NCI-H2029 (cell line): ENCODE measurements around the gene TSG101.

Experiments
- DNase-seq: peaks from one replicate; lab custom pipeline; 2025; lab: John Stamatoyannopoulos, UW

The TSG101 gene, protein sequence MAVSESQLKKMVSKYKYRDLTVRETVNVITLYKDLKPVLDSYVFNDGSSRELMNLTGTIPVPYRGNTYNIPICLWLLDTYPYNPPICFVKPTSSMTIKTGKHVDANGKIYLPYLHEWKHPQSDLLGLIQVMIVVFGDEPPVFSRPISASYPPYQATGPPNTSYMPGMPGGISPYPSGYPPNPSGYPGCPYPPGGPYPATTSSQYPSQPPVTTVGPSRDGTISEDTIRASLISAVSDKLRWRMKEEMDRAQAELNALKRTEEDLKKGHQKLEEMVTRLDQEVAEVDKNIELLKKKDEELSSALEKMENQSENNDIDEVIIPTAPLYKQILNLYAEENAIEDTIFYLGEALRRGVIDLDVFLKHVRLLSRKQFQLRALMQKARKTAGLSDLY

DNA sequence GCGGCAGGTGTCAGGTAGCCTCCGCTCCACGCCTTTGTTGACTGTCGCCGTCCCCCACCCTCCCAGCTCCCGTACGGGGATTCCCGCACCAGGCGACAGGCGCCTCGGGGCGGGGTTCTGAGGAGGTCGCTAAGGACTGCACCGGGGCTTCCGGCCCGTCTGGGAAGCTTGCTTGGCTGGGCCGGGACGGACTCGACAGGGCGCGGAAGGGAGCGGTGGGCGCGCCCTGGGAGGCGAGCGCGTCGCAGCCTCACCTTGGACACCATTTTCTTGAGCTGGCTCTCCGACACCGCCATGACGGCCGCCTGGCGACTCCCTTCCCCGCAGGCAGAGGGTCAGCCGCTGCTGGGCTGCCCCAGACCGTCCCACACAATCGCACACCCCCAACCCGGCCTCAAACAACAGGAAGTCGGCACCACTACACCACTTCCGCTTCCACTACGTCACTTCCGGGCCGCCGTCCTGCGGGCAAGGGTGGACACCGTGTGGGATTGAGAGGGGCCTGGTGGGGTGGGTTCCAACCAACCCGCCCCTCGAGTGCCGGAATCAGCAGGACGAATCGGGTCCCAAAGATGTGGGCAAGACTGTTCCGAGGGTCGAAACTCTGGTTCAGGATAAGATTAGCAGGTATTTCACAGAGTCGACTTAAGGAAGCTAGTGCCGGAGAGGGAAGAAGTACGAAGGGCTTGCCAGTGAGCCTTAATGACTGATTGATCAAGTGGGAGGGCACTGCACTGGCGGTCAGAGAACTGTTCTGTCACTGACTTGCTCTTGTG is at the start of gene TSG101:
TSS of gene TSG101 (minus strand) at position 422 of the 776 bp plus-strand sequence. CDS start at position 296, 126 bp downstream.
- DNase-seq: peak; percentile 86

DNA sequence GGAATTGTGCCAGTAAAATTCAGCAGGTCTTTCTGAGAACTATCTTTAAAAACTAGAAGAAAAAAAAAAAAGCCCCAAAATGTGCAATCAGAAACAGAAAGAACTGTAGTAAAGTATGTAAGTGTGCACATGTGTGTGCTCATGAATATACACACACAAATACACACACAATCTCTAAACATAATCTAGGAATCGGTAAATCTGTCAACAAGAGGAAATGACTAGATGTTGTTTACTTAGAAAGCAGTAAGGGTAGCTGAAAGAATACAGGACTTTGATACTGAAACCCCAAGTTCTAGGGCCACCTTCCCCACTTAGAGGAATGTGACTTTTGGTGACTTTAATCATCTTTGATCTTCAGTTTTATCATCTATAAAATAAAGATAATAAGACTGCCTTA is 48.6 kb upstream of the TSG101 start:
- DNase-seq: no peak

DNA sequence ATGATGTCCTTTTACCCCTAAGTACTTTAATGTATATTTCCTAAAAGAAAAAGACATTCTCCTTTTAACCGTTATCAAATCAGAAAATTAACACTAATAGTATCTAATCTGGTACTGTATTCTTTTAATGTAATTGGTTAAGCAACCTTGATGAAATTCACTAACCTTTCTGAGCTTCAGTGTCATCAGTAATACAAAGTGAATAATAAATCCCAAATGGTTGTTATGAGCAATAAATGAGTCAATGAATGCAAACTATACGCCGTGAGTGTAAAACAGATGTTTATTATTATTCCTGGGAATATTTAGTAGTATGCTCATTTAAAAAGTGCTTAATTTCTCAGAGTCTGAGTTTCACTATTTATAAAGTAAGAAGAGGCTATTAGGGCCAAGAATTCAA is 40.3 kb upstream of the TSG101 start:
- no peak for DNase-seq

DNA sequence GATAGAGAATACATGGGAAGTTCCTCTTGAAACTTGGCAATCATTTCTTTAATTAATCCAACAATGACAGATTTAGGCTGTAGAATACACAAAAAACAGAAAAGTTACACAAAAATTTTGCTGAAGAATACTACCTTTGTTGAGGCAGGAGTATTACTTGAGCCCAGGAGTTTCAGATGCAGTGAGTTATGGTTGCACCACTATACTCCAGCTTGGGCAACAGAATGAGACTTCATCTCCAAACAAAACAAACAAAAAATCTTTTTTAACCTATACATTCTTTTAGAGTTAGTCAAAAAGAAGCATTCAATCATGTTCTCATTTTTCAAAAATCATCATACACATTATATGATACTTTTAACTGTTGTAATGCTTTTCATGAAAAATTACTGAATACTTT is 39.7 kb upstream of the TSG101 start:
- DNase-seq: no peak

DNA sequence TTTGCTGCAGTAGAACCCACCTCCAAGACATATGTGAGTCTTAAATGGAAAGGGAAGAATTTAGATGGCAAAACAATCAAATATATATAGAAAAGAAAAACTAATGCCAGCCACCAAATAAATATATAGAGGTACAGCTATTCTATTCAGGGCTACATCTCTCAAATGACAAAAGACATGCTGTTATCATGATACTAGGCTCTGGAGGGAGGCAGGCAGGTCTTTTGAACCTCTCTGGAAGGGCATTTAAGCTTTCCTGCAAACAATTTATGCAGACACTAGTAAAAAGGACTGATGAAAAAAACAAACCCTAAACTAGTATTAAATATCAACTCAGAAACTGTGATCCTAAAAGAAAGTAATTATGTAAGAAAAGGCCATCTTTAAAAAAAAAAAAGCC is 37.4 kb upstream of the TSG101 start:
- no peak for DNase-seq

DNA sequence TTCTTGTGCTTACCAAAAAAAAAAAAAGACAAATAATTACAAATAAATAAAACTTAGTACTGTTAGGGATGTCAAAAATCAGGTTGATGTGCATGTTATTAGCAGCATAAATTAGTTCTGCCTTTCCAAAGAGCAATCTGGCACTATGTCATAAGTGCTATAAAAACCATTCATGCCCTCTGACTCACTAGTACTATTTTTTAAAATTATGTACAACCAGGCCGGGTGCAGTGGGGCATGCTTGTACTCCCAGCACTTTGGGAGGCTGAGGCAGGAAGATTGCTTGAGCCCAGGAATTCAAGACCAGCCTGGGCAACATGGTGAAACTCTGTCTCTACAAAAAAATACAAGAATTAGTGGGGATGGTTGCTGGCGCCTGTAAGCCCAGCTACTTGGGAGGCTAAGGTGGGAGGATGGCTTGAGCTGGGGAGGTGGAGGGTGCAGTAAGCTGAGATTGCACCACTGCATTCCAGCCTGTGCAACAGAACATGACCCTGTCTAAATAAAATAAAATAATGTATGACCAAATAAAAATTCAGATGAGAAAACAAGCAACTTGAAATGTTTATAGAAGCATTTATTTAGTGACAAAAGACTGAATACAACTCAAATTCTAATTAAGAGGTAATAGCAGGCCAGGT is 36.5 kb upstream of the TSG101 start:
- DNase-seq: no peak

DNA sequence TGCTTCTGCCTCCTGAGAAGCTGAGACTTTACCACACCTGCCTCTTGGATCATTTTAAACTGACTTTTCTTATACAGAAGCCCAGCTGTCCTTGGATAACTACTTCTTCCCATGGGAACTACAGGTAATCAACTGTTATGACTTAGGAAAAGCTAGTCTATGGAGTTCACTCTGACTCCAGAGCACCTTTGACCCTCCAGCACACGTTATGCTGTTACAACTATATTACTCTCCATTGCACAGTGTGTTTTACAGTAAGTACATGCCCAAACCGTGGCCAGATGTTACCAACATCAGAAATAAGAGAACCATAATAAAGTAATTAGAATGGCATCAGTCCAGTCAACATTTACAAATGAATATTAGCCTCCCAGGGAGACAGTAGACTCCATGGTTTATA is 21.3 kb upstream of the TSG101 start:
- no peak for DNase-seq

DNA sequence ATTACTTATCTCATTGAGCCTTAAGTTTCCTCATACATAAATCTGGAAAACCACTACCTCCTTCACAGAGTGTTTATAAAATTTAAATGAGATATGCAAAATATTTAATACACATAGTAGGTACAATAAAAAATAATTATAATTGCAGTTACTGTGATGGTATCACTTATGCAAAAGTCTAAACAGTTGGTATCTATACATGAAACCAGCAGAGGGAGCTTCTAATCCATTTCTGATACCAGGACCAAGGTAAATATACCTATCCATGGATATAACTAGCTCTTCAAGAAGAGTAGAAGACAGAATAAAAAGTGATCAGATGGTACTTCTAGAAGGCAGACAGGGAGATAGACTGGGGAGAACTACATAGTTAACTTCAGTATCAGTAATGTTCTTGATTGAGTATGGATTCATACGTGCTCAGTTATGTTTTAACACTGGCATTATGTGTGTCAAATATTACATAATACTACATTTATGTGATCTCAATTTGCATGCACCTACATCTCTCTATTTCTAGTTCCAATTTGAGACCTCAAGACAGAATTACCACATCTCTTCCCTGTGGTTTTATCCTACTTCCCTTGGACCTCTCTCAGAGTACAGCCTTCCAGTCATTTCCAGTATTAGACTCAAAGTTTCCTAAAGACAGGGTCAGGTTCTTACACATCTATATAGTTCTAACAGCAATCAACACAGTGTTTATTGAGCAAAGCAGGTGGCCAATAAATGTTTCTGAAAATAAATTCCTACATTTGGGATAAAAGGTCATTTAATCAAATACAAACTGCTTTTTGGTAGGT is 13.7 kb upstream of the TSG101 start:
- no peak for DNase-seq

DNA sequence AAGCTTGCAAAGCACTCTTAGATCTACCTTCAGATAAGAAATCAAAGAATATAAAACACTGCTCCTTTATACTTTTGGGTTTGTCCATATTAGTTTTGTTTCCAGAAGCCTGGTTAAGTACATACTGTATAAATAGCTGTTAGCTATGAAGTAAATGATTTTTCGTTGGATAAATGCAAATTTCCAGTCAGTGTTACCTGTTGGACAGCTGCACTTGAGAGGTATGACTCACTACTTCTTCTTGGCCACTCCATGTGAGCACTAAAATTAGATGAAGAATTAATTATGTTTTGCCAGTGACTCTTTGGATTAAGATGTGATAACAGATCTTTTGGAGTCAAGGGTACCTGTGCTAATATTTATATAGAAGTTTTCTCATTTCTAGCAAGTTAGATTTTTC is 9.5 kb upstream of the TSG101 start:
- peak; percentile 18 for DNase-seq

DNA sequence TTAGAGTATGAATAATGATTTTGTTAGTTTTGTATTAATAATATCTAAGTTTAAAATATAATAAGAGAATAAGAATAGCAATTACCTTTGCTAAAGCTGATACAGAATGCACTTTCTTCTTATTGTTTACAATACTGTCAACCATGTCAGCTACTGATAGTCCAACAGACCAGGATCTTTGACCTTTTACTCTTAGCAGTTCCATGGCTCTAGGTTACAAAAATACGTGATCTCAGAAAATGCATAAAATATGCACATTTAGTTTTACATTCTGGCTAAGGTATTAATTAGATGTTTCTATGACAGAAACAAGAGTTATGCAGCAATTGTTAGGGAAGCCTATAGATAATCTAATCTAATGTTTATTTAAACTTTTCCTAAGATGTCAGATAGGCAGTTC is 7.5 kb upstream of the TSG101 start:
- no peak for DNase-seq

DNA sequence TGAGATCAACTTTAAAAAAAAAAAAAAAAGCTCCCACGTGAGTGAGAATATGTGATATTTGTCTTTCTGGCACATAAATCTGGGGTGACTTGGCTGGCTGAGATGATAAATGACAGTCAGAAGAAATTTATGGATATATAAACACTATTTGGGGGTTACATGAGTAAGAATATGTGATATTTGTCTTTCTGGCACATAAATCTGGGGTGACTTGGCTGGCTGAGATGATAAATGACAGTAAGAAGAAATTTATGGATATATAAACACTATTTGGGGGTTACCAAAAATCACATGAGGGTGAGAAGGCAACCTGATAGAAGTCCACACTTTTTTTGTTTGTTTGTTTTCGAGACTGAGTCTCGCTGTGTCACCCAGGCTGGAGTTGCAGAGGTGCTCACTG is 6.6 kb upstream of the TSG101 start:
- DNase-seq: no peak

DNA sequence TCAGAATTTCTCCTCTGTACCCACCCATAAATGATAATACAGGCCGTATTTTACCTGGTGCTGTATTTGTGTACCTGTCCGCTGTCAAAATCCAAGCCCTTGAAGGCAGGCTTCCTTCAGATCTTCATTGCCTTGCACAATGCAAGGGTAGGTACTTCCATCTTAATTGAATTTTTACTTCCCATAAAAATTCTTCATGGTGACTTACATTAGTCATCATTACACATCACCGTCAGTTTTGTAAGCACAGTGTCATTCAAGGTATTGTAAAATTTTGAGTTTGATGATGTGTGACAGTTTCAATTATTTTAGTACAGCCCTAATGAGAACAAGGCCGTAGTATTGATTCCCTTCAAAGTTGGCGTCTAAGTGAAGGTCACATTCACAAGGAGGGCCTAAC is 770 bp upstream of the TSG101 start:
- no peak for DNase-seq

DNA sequence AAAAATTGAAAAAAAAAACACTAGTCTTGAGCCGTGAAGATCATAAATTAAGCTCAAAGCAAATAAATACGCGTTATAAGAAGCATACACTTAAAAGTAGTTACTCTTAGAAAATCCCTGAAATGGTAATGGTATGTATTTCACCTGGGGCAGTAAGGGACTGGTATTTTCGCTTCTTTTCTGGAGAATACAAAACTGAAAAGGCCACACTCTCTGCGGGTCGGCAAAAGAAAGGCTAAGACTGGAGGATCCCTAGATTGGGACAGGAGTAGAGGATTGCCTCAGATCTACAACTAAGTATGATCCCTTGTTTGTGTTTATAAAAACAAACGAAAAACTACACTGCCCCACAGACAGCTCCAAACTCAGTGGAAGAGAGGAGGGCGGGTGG is 617 bp downstream of the TSG101 start:
- no peak for DNase-seq

DNA sequence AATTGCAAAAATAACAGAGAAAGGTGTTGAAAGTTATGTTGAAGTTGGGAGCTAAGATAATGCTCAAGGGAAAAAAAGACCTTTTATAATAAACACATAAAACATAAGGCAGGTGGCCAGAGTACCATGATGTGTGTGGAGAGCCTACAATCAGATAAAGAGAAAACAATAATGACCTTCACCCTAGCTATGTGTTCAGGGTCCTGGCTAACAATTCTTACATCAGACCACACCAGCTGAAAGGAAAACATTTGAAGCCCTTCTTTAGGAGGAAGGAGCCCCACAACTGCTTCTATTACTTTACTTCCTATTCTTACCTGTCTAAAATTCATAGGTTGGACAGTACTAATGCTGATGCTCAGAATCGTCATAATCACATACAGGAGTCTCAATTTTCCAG is 2.5 kb downstream of the TSG101 start:
- DNase-seq: no peak

DNA sequence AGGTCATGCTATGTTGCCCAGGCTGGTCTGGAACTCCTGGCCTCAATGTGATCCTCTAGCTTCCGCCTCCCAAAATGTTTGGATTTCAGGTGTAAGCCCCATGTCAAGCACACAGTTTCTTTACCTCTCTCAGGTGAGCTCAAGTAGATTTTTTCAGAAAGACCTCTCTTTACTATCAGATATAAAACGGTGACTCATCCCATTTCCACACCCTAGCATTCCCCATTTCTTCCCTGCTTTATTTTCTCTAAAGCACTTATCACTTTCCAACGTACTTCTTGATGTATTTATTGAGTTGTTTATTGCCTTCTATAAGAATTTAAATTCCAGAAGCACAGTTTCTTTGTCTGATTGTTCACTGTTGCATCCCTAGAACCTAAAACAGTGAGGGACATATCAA is 3.7 kb downstream of the TSG101 start:
- DNase-seq: no peak

DNA sequence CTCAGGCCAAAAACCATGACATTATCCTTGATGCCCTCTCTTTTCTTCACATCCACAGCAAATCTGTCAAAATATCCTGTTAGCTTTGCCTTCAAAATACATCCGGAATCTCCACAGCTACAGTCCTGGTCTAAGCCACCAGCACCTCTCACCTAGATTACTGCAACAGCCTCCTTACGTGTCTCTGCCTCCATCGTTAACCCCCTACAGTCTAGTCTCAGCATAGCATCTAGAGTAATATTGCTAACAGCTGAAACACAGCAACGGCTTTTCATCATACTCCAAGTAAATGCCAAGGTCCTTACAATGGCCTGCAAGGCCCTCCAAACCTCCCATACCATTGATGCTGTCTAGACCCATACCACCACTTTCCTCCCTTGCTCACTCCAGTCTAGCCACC is 4.4 kb downstream of the TSG101 start:
- DNase-seq: no peak

DNA sequence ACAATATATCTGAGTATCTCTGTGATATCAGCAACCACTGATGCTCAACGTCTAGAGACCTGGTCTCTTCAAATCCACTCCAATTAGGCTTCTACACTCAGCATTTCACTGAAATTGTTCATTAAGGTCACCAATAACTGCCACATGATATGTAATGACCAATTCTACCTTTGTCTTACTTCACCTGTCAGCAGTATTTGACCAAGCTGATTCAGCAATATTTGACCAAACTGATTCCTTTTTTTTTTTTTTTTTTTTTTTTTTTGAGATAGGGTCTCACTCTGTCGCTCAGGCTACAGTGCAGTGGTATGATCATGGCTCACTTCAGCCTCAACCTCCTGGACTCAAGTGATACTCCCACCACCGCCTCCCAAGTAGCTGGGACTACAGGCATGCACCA is 5.6 kb downstream of the TSG101 start:
- no peak for DNase-seq

DNA sequence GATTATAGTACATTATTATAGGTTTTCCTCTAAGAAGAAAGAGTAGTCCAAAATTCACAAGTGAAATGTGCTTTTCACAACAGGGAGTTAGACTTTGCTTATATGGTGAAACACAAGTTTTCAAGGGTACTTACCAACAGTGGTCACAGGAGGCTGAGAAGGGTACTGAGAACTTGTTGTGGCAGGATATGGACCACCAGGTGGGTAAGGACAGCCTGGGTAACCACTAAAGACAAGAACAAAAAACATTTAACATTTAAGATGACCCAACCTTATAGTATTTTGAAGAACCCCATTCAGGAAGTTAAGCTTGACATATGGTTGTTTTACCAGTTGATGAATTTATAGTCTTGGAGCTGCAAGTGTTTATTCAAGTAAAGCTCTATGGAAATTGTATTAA is 24.4 kb downstream of the TSG101 start:
- DNase-seq: no peak

DNA sequence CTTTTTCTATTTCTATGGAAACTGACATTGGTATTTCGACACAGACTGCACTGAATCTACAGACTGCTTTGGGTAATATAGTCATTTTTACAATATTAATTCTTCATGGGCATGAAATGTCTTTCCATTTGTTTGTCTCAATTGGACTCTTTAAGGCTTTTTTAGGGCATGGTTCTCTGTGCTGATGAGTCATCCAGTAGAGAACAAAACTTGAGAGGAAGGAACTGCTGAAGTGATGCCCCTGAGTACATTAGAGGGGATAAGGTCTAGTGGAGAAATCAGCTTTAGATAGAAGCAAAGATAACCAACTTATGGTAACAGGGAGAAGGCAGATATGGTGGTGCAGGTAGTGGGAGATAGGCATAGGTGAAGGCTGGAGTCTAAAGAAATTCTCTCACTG is 25.1 kb downstream of the TSG101 start:
- DNase-seq: no peak

DNA sequence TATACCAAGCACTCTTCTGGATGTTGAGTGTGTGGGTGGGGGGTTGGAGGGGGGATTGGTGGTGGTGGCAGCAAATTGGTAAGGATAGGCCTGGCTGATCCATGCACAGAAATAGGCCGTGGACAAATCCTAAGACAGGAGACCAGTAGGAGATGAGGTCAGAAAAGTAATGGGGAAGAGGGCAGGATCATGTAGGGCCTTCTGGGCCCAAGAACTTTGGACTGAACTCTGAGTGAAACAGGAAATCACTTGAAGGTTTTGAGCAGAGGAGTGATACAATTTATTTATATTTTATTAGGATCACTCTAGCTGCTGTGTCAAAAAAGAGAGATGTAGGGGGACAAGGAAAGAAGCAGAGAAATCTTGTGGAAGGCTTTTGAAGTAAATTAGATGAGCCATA is 28.7 kb downstream of the TSG101 start:
- no peak for DNase-seq

DNA sequence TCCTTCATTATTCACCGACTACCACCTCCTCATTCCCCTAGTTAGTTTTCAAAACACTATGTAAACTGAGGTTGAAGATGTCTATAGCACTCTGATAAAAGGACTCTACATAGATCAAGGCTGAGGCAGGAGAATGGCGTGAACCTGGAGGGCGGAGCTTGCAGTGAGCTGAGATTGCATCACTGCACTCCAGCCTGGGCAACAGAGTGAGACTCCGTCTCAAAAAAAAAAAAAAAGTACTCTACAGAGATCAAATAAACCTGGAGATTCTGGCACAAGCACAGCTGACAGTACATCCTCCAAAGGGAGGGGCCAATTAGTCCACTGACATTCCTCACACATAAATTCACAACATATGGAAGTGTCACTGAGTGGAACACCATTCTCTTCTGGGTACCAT is 31.0 kb downstream of the TSG101 start:
- peak; percentile 26 for DNase-seq

DNA sequence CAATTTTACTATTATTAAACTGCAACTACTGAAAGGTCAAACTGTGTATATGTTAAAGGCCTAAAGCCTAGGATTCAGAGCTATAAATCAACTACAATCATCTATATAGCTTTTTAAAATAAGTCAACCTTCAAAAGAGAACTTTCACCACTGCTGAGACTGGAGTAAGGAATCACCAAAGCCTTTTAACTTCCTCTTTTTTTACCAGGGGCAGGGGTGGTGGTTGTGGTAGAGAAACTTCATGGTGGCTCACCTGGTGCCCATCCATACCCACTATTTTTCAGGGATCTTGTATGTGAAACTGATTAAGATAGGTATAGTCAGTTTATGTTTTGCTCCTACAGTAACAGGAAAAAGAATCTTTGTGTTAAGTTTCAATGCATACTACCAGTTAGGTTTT is 31.5 kb downstream of the TSG101 start:
- no peak for DNase-seq
